PC-3 (cell line): Measurements from ENCODE around the gene SULT4A1. TPM values are rescaled to one million over a fixed set of nuclear protein-coding genes. Genes with fewer than 3 reads are reported as not detected.

Experiments
- ATAC-seq: fragments of 200-7000 bp; cut with Tn5 transposase; 2 replicates; pipeline ENCODE4 v1.9.1; 2020; ENCODE audit warnings: mild to moderate bottlenecking, moderate library complexity
- BruUV-seq: library from RNA; stranded (reverse); fragments of 400-500 nt; replicated peaks from 2 replicates; lab custom pipeline; 2021; lab: Mats Ljungman, UMichigan
- CTCF ChIA-PET: fragments of 300-600 bp; sonication (Branson Sonifier 250); formaldehyde crosslinking; loops from one replicate; lab custom pipeline; 2022; ENCODE audit warnings: antibody characterized with exemption; lab: Charles Lee
- POLR2A ChIA-PET: fragments of 300-600 bp; sonication (Branson Sonifier 250); formaldehyde crosslinking; loops from one replicate; lab custom pipeline; 2022; ENCODE audit warnings: antibody characterized with exemption; ENCODE audit not compliant: unreplicated experiment; lab: Charles Lee
- DNase-seq: peaks from one replicate; pipeline ENCODE4 v3.0.0-alpha.2; 2015
- H2AFZ ChIP-seq: fragments of 300-600 bp; sonication (generic); 2 replicates; pipeline ENCODE4 v1.6.0; 2016; ENCODE audit warnings: antibody characterized with exemption, low read length
- H3F3A ChIP-seq: fragments of 300-600 bp; sonication (generic); one replicate; pipeline ENCODE4 v1.6.0; 2017; ENCODE audit warnings: antibody characterized with exemption, low read length, control low read depth, mild to moderate bottlenecking; ENCODE audit not compliant: unreplicated experiment
- H3K27ac ChIP-seq: fragments of 300-600 bp; sonication (generic); 2 replicates; pipeline ENCODE4 v1.5.1; 2016; ENCODE audit warnings: mild to moderate bottlenecking, low read length
- H3K27me3 ChIP-seq: fragments of 300-600 bp; sonication (generic); 2 replicates; pipeline ENCODE4 v1.6.1; 2016; ENCODE audit warnings: low read length, mixed read lengths
- H3K36me3 ChIP-seq: fragments of 300-600 bp; sonication (generic); 2 replicates; pipeline ENCODE4 v1.6.1; 2016; ENCODE audit warnings: low read depth, mixed run types, low read length, mixed read lengths
- H3K4me1 ChIP-seq: fragments of 300-600 bp; sonication (generic); 2 replicates; pipeline ENCODE4 v1.5.1; 2016; ENCODE audit warnings: low read length; ENCODE audit not compliant: insufficient read depth
- H3K4me2 ChIP-seq: fragments of 300-600 bp; sonication (generic); 2 replicates; pipeline ENCODE4 v1.6.0; 2016; ENCODE audit warnings: low read length
- H3K4me3 ChIP-seq: fragments of 300-600 bp; sonication (generic); 2 replicates; pipeline ENCODE4 v1.5.1; 2016; ENCODE audit warnings: mild to moderate bottlenecking, low read length, mixed read lengths
- H3K79me2 ChIP-seq: fragments of 300-600 bp; sonication (generic); 2 replicates; pipeline ENCODE4 v1.6.1; 2017; ENCODE audit warnings: low read length, mixed read lengths
- H3K9ac ChIP-seq: fragments of 300-600 bp; sonication (generic); 2 replicates; pipeline ENCODE4 v1.6.0; 2016; ENCODE audit warnings: mild to moderate bottlenecking, low read length
- H3K9me2 ChIP-seq: fragments of 300-600 bp; sonication (generic); replicated peaks from 2 replicates; pipeline ENCODE4 v1.6.1; 2016; ENCODE audit warnings: mixed run types, low read length, mixed read lengths
- H3K9me3 ChIP-seq: fragments of 300-600 bp; sonication (generic); 2 replicates; pipeline ENCODE4 v1.6.1; 2016; ENCODE audit warnings: low read length, mixed read lengths
- H4K20me1 ChIP-seq: fragments of 300-600 bp; sonication (generic); 2 replicates; pipeline ENCODE4 v1.6.1; 2016; ENCODE audit warnings: low read length, mixed read lengths
- CTCF ChIP-seq: fragments of 300-600 bp; sonication (generic); conservative IDR thresholded peaks from 2 replicates; pipeline ENCODE4 v1.5.1; 2017; ENCODE audit warnings: antibody characterized with exemption, low read depth, mild to moderate bottlenecking, low read length
- EZH2 ChIP-seq: fragments of 300-600 bp; sonication (generic); IDR thresholded peaks from one replicate; pipeline ENCODE4 v1.6.1; 2017; ENCODE audit warnings: antibody characterized with exemption, mild to moderate bottlenecking, low read length; ENCODE audit not compliant: unreplicated experiment
- EZH2phosphoT487 ChIP-seq: fragments of 300-600 bp; sonication (generic); IDR thresholded peaks from 2 replicates; pipeline ENCODE4 v1.6.1; 2018; ENCODE audit warnings: mild to moderate bottlenecking, antibody characterized with exemption, low read length, borderline replicate concordance
- intact Hi-C: fragments of 100-400 bp; cut with micrococcal nuclease; formaldehyde crosslinking; loops from 2 replicates; pipeline ENCODE4 v1.9.0; 2023
- total RNA-seq: library from RNA; depleted of rRNA; stranded (reverse); fragments of >200 nt; gene quantifications from 2 replicates; pipeline ENCODE4 v1.2.3, GENCODE V29; 2014

Gene SULT4A1
- total RNA-seq, 1 experiment from 2014 or later = not detected

GRCh38 chr22:43827926-43828724 lies 34.2 kb downstream of the SULT4A1 start:
- no peaks in the 10 kb centered on the region for H4K20me1 ChIP-seq
- H3K4me2 ChIP-seq = no peak overlapping the region
- BruUV-seq = no TSS peak
- H2AFZ ChIP-seq = no peak overlapping the region
- CTCF ChIA-PET = interaction anchor here (1.0 kb wide), 1 partner anchor 20 kb away, joined by 4 read pairs; no protein-coding TSS in a partner anchor
- no peaks in the 10 kb centered on the region for H3K27me3 ChIP-seq
- peaks cover 17% of the 10 kb centered on the region for H3K4me1 ChIP-seq
- H3F3A ChIP-seq = no peaks in the 10 kb centered on the region
- H3K36me3 ChIP-seq = no peaks in the 10 kb centered on the region
- H3K4me3 ChIP-seq = no peak overlapping the region
- no peak overlapping the region for H3K9ac ChIP-seq
- POLR2A ChIA-PET = no interaction called here
- no peak overlapping the region for H3K27ac ChIP-seq
- H3K9me3 ChIP-seq = no peaks in the 10 kb centered on the region
- no peak for DNase-seq
- H3K79me2 ChIP-seq = no peaks in the 10 kb centered on the region
- ATAC-seq = no peak
- no peak for TF ChIP-seq EZH2
- TF ChIP-seq CTCF = 0 out of 2 replicates have a peak, but pooled peaks have one; percentile 15
- no peak for TF ChIP-seq EZH2phosphoT487
- H3K9me2 ChIP-seq = no peaks in the 10 kb centered on the region
- intact Hi-C loops = loop anchor here (5.0 kb wide), 1 partner anchor 441 kb away; no protein-coding TSS in a partner anchor

- no peaks in the 10 kb centered on the region for H4K20me1 ChIP-seq
- BruUV-seq = no TSS peak
- ChIA-PET CTCF (interaction anchor here (0.9 to 2.0 kb wide), 3 partner anchors 50 to 441 kb away, joined by 3 to 6 read pairs (median 5); no protein-coding TSS in a partner anchor), POLR2A (no interaction called here)
- peak overlapping the region; percentile 75 for H3K4me2 ChIP-seq
- H3K9me2 ChIP-seq = no peaks in the 10 kb centered on the region
- H3F3A ChIP-seq = no peaks in the 10 kb centered on the region
- H3K27ac ChIP-seq = no peak overlapping the region
- H3K4me1 ChIP-seq = peaks cover 17% of the 10 kb centered on the region
- no peak overlapping the region for H3K9ac ChIP-seq
- no peaks in the 10 kb centered on the region for H3K27me3 ChIP-seq
- peak overlapping the region; percentile 22; the same call in 1 of the 2 replicates for H3K4me3 ChIP-seq
- intact Hi-C loops = loop anchor here (5.0 kb wide), 1 partner anchor 440 kb away; no protein-coding TSS in a partner anchor
- no peaks in the 10 kb centered on the region for H3K79me2 ChIP-seq
- H2AFZ ChIP-seq = 0 out of 2 replicates have a peak overlapping the region, but pooled peaks have one; percentile 46
- no peaks in the 10 kb centered on the region for H3K36me3 ChIP-seq
- no peaks in the 10 kb centered on the region for H3K9me3 ChIP-seq
- DNase-seq (no peak), ATAC-seq (no peak)
- TF ChIP-seq EZH2 = no peak
- no peak for TF ChIP-seq EZH2phosphoT487
- no peak for TF ChIP-seq CTCF
Measured at GRCh38 chr22:43827003-43827735, 35.1 kb downstream of the SULT4A1 start.
